DMS114 treated with DMSO at 0.1 percent for 48 hours (cell line): ENCODE data around the gene PRCP.
"Not testable (repeated sequence)": the region's sequence is repeated elsewhere in the genome, so short reads cannot be mapped to it uniquely, and the experiment has no call there.

Source experiments
- DNase-seq: peaks from one replicate; lab custom pipeline; 2025; ENCODE audit not compliant: unreplicated experiment; lab: John Stamatoyannopoulos, UW

Gene PRCP

GRCh38 chr11:82900277-82901164, at the start of gene PRCP:
TSS of gene PRCP (minus strand) at chr11:82900430. CDS start at chr11:82900402, 28 bp downstream.
- peak; percentile 78 for DNase-seq

DNA sequence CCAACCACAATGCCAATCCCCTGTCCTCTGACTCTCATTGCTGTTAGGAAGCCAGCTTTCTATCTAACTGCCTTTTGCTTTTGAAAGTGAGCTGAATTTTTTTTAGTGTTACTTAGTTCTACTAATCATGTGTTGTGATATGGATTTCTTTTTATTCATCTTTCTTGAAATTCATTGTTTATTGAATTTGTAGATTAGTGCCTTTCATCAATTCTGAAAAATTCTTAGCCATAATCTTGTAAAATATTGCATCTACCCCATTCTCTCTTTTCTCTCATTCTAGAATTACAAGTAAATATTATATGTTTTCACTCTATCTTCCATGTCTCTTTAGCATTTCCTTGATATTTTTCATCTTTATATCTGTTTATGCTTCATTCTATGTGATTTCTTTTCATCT, 49.1 kb upstream of the PRCP start:
- DNase-seq = no peak

- no peak for DNase-seq
Measured at GRCh38 chr11:82945682-82946081, 45.5 kb upstream of the PRCP start.

GRCh38 chr11:82945041-82945440, 44.8 kb upstream of the PRCP start:
- DNase-seq = not testable (repeated sequence)

DNA sequence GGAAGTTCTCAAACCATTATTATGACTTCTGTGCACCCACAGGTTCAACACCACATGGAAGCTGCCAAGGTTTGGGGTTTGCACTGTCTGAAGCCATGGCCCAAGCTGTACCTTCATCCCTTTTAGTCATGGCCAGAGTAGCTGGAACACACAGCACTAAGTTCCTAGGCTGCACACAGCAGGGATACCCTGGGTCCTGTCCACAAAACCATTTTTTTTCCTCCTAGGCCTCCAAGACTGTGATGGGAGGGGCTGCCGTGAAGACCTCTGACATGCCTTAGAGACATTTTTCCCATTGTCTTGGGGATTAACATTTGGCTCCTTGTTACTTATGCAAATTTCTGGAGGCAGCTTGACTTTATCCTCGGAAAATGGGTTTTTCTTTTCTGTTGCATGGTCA, 44.0 kb upstream of the PRCP start:
- DNase-seq = no peak

- DNase-seq = not testable (repeated sequence)
Measured at GRCh38 chr11:82943430-82943829, 43.2 kb upstream of the PRCP start.

DNA sequence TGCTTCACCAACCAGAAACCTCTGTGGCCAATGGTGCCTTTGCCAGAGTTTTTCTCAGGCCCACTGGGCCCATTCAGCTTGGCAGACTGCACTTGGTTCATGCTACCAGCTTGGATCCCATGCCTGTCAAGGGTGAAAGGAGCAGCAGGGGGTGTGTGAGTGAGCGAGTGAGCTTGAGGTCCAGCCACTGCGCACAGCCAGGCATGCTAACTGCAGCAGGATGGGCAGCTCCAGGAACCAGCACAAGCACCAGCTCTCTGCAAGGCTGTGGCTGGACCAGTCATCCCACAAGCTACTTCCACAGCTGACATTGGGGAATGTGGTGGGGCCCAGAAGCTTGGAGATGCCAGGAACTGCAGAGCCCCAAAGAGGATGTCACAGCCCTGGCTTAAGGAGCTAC, 42.1 kb upstream of the PRCP start:
- DNase-seq = no peak

DNA sequence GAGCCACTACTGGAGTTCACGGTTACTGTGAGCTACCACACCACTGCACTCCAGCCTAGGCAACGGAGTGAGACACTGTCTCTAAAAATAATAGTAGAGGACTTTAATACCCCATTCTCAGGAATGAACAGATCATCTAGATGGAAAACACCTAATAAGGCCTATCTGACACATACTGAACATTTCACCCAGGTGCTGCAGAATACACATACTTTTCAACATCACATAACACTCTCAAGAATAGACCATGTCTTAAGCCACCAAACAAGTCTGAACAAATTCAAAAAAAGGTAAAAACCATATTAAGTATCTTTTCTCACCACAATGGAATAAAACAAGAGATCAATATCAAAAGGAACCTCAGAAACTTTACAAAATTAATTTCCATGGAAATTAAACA, 39.2 kb upstream of the PRCP start:
- DNase-seq = no peak

DNA sequence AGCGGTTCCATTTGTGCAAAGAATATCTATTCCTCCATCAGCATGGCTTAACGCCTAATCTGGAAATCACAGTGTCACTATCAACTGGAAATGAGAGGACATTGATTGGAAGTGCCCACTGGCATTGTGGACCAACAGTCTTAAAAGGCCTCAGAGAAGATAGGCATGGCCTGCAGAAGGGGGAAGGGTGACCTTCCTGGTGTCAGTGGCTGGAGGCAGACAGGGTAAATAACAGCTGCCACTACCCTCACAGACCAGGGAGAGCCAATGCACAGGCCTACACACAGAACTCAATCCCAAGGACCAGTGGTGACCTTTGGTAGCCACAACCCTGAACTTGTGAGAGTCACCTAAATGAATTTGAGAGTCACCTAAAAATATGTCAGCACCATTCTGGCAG, 37.3 kb upstream of the PRCP start:
- DNase-seq = no peak

GRCh38 chr11:82936261-82936660, 36.0 kb upstream of the PRCP start:
- no peak for DNase-seq

DNA sequence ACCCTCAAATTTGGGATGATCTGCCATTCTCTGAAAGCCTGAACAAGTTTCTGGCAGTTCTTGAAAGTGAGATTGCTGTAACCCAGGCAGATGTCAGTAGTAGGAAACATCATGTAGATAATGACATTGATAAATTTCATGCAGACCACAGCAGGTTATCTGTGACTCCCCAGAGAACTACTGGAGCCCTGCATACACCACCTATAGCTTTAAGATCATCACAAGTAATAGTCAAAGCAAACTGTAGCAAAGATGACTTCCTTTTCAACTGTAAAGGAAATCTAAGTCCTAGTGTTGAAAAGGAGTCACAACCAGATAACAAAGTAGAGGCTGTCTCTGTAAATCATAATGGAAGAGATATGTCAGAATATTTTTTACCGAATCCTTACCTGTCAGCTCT, 32.3 kb upstream of the PRCP start:
- no peak for DNase-seq

DNA sequence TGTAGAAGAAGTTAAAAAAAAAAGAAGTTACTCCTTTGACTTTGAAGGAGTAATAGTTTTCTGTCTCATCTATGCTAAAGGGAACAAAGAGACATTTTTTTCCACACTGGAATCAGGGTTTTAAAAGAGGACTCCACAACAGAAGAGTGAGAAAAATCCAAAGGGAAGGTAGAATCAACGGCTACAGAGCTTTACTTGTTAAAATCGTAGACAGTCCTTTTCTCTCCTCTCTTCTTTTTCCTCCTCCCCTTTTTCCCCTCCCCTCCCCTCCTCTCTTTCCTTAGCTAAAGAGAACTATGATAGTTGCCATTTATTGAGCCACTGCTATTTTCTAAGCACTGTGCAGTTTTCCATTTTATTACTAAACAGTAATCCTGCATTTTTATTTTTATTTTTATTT, 30.5 kb upstream of the PRCP start:
- no peak for DNase-seq

- DNase-seq = no peak
Measured at GRCh38 chr11:82930229-82930628, 30.0 kb upstream of the PRCP start.

DNA sequence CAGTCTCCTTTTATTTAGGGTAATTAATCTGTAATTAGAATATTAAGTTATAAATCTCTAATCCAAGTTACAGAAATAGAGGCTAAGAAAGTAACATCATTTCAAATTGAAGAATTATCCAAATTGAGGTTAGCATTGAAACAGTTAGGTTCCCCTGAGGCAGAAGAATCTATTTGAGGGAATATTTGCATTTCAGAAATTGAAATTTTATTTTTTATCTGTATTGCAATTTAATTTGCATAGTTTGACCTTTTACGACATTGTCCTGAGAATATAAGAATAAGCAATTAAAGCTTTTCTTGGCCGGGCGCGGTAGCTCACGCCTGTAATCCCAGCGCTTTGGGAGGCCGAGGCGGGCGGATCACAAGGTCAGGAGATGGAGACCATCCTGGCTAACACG, 28.9 kb upstream of the PRCP start:
- DNase-seq = no peak

- DNase-seq = peak; percentile 36
Measured at GRCh38 chr11:82927264-82927880, 27.1 kb upstream of the PRCP start.

- no peak for DNase-seq
Measured at GRCh38 chr11:82924522-82925224, 24.4 kb upstream of the PRCP start.

DNA sequence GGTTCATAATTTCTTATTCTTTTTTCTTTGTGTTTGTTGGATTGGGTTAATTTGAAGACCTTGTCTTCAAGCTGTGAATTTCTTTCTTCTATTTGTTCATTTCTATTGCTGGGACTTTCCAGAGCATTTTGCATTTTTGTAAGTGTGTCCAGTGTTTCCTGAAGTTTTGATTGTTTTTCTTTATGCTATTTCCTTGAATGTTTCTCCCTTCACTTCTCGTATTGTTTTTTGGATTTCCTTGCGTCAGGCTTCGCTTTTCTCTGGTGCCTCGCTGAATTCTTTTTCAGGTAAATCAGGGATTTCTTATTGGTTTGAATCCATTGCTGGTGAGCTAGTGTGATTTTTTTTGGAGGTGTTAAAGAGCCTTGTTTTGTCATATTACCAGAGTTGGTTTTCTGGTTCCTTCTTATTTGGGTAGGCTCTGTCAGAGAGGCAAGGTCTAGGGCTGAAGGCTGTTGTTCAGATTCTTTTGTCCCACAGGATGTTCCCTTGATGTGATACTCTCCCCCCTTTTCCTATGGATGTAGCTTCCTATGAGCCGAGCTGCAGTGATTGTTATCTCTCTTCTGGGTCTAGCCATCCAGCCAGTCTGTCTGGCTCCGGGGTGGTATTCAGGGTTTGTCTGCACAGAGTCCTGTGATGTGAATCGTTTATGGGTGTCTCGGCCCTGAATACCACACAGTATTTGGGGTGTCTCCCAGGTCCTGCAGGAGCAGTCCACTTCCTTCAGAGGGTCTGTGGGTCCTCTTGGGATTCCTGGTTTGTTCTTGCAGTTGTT, 22.4 kb upstream of the PRCP start:
- DNase-seq = not testable (repeated sequence)

- not testable (repeated sequence) for DNase-seq
Measured at GRCh38 chr11:82920227-82920626, 20.0 kb upstream of the PRCP start.

- DNase-seq = not testable (repeated sequence)
Measured at GRCh38 chr11:82919786-82920185, 19.6 kb upstream of the PRCP start.

DNA sequence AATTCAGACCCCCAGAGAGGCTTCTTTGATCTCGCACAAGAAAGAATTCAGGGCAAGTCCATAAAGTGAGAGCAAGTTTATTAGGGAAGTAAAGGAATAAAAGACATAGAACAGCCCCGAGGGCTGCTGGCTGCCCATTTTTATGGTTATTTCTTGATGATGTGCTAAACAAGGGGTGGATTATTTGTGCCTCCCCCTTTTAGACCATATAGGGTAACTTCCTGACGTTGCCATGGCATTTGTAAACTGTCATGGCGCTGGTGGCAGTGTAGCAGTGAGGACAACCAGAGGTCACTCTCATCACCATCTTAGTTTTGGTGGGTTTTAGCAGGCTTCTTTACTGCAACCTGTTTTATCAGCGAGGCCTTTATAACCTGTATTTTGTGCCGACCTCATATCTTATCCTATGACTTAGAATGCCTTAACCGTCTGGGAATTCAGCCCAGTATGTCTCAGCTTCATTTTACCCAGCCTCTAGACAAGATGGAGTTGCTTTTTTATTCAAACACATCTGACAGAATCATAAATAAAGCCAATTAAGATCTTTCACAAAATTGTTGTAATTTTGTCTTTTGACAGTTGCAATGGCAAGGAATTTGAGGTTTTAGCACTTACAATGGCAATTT, 8.9 kb upstream of the PRCP start:
- no peak for DNase-seq

DNA sequence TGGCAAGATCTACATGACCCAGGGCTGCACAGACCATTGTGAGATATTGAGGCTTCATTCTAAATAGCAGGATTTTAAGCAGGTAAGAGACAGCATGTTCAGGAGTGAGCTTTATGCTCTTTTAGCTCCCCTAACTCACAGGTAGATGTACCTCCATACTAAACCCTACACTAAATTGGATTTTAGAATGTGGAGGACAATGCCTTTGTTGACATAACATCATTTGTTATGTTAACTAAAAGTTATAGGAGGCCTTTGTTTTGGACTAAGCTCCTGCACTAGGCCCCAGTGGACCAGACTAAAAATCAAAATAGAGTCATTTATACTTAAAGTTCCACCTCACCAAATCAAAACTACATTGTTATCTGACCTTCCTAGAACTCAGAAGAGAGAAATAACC, 8.1 kb upstream of the PRCP start:
- no peak for DNase-seq
